GM12878 (cell line): ENCODE data around the gene ZDHHC7. TPM values are rescaled to one million over a fixed set of nuclear protein-coding genes. Genes with fewer than 3 reads are reported as not detected.

Experiments
- ATAC-seq: fragments of 200-7000 bp; cut with Tn5 transposase; 3 replicates; pipeline ENCODE4 v1.9.1; 2020; ENCODE audit warnings: mild to moderate bottlenecking, moderate library complexity
- BruUV-seq: library from RNA; stranded (reverse); fragments of 400-500 nt; replicated peaks from 2 replicates; lab custom pipeline; 2021; lab: Mats Ljungman, UMichigan
- CTCF ChIA-PET: fragments of 300-600 bp; sonication (Branson Sonifier 250); formaldehyde crosslinking; extraction: SDS; loops from one replicate; lab custom pipeline; 2021; ENCODE audit warnings: inconsistent platforms; lab: Yijun Ruan, JAX
- POLR2A ChIA-PET: fragments of 350-600 bp; formaldehyde crosslinking; extraction: SDS; loops from one replicate; lab custom pipeline; 2021; ENCODE audit warnings: inconsistent platforms; lab: Charles Lee
- RAD21 ChIA-PET: fragments of 300-600 bp; sonication (Branson Sonifier 250); formaldehyde crosslinking; loops from one replicate; lab custom pipeline; 2023; ENCODE audit warnings: antibody characterized with exemption; ENCODE audit not compliant: unreplicated experiment; lab: Charles Lee
- SMC1A ChIA-PET: fragments of 300-600 bp; sonication (Branson Sonifier 250); formaldehyde crosslinking; loops from one replicate; lab custom pipeline; 2023; ENCODE audit not compliant: unreplicated experiment, uncharacterized antibody; lab: Charles Lee
- DNase-seq: peaks from one replicate; pipeline ENCODE4 v3.0.0-alpha.2; 2011; ENCODE audit warnings: low read depth, low spot score
- FAIRE-seq: peaks from 3 replicates; lab custom pipeline; 2011; peaks lifted over from hg19 to GRCh38; lab: Jason Lieb, UNC
- H2AFZ ChIP-seq: 2 replicates; pipeline ENCODE4 v1.6.0; 2011; ENCODE audit warnings: low read depth, low read length, control low read depth; ENCODE audit not compliant: control insufficient read depth
- H3K27ac ChIP-seq: 2 replicates; pipeline ENCODE4 v1.5.1; 2011; ENCODE audit warnings: control low read depth; ENCODE audit not compliant: control insufficient read depth, insufficient read depth
- H3K27me3 ChIP-seq, 2 experiments: replicated peaks in 1 of 2; 2 replicates each; pipeline versions ENCODE4 v1.6.0 to v1.6.1; 2011; ENCODE audit warnings: low read length in 1 of 2; ENCODE audit not compliant: control insufficient read depth in 2 of 2, insufficient read depth in 2 of 2
- H3K36me3 ChIP-seq, 2 experiments: 2 replicates each; pipeline ENCODE4 v1.5.1; 2011; ENCODE audit warnings: low read length in 1 of 2; ENCODE audit not compliant: control insufficient read depth in 2 of 2, insufficient read depth in 2 of 2
- H3K4me1 ChIP-seq: 2 replicates; pipeline ENCODE4 v1.6.1; 2011; ENCODE audit warnings: mild to moderate bottlenecking, low read length, moderate library complexity, mixed read lengths; ENCODE audit not compliant: control insufficient read depth, insufficient read depth
- H3K4me2 ChIP-seq: 2 replicates; pipeline ENCODE4 v1.6.0; 2011; ENCODE audit warnings: control low read depth; ENCODE audit not compliant: control insufficient read depth, insufficient read depth
- H3K4me3 ChIP-seq: fragments of 200-600 bp; sonication (generic); 2 replicates; pipeline ENCODE4 v1.5.1; 2016
- H3K79me2 ChIP-seq: 2 replicates; pipeline ENCODE4 v1.6.0; 2011; ENCODE audit warnings: low read length; ENCODE audit not compliant: control insufficient read depth, insufficient read depth
- H3K9ac ChIP-seq: 2 replicates; pipeline ENCODE4 v1.8.0; 2011; ENCODE audit warnings: low read length, control low read depth, mixed read lengths; ENCODE audit not compliant: control insufficient read depth, insufficient read depth
- H3K9me3 ChIP-seq: replicated peaks from 3 replicates; pipeline ENCODE4 v1.5.1; 2011; ENCODE audit warnings: mild to moderate bottlenecking, low read length; ENCODE audit not compliant: control insufficient read depth, insufficient read depth
- H4K20me1 ChIP-seq: 2 replicates; pipeline ENCODE4 v1.6.0; 2011; ENCODE audit not compliant: control insufficient read depth, insufficient read depth
- ATF7 ChIP-seq: fragments of 450-650 bp; IDR thresholded peaks from 2 replicates; pipeline ENCODE4 v1.6.1; 2016; ENCODE audit warnings: low read depth, mild to moderate bottlenecking
- ESRRA ChIP-seq: IDR thresholded peaks from 2 replicates; pipeline ENCODE4 v1.6.1; 2012; ENCODE audit warnings: mild to moderate bottlenecking, low read length, improper control_type of control experiment
- EZH2 ChIP-seq: IDR thresholded peaks from 2 replicates; pipeline ENCODE4 v1.6.1; 2012; ENCODE audit warnings: low read depth, mild to moderate bottlenecking, control low read depth, inconsistent platforms, low read length, borderline replicate concordance; ENCODE audit not compliant: control insufficient read depth
- MYB ChIP-seq: fragments of 150-350 bp; IDR thresholded peaks from 2 replicates; pipeline ENCODE4 v1.6.1; 2014; ENCODE audit warnings: mild to moderate bottlenecking, low read depth, low read length, borderline replicate concordance
- POLR2AphosphoS2 ChIP-seq: IDR thresholded peaks from 2 replicates; pipeline ENCODE4 v1.6.1; 2011; ENCODE audit warnings: low read depth, mild to moderate bottlenecking, low read length, improper control_type of control experiment, moderate library complexity
- RBBP5 ChIP-seq: fragments of 200-600 bp; sonication (generic); conservative IDR thresholded peaks from 2 replicates; pipeline ENCODE4 v1.6.1; 2016
- RFX5 ChIP-seq: IDR thresholded peaks from 2 replicates; pipeline ENCODE4 v1.6.1; 2011; ENCODE audit warnings: low read depth, low read length, improper control_type of control experiment
- SMAD5 ChIP-seq: IDR thresholded peaks from 2 replicates; pipeline ENCODE4 v1.6.1; 2016; ENCODE audit warnings: antibody characterized with exemption, low read depth
- SUPT20H ChIP-seq: IDR thresholded peaks from 2 replicates; pipeline ENCODE4 v1.6.1; 2011; ENCODE audit warnings: low read depth, mild to moderate bottlenecking, low read length, moderate library complexity, borderline replicate concordance; ENCODE audit not compliant: control insufficient read depth
- TARDBP ChIP-seq: IDR thresholded peaks from 2 replicates; pipeline ENCODE4 v1.6.1; 2016; ENCODE audit warnings: borderline replicate concordance
- WRNIP1 ChIP-seq: IDR thresholded peaks from 2 replicates; pipeline ENCODE4 v1.6.1; 2011; ENCODE audit warnings: low read depth, low read length, improper control_type of control experiment, borderline replicate concordance
- ZBED1 ChIP-seq: IDR thresholded peaks from 2 replicates; pipeline ENCODE4 v1.6.1; 2016; ENCODE audit warnings: borderline replicate concordance
- ZSCAN29 ChIP-seq: fragments of 450-650 bp; IDR thresholded peaks from 2 replicates; pipeline ENCODE4 v1.6.1; 2017; ENCODE audit warnings: mild to moderate bottlenecking, moderate library complexity
- WGBS: methylation state at CpG from one replicate; pipeline ENCODE4 v1.1.6; 2016; ENCODE audit warnings: low lambda C conversion rate; ENCODE audit not compliant: insufficient replicate concordance, insufficient coverage; ENCODE audit errors: missing lambda C conversion rate; 5-methylcytosine and 5-hydroxymethylcytosine counted together
- in situ Hi-C: fragments of 300-500 bp; cut with MboI; formaldehyde crosslinking; loops from 9 replicates; pipeline ENCODE4 v1.14.3; 2018; ENCODE audit warnings: mixed read lengths
- intact Hi-C: fragments of 100-400 bp; cut with micrococcal nuclease; formaldehyde crosslinking; loops from one replicate; pipeline ENCODE4 v1.14.2; 2022; ENCODE audit not compliant: unreplicated experiment
- polyA plus RNA-seq, 11 experiments: library from polyadenylated mRNA; depleted of rRNA in 4 of 11; unstranded in 6 of 11; stranded (reverse) in 5 of 11; fragments of >200 nt; fragmentation: Nextera tagmentation in 4 of 11; fragmentation: Illumina TruSeq in 1 of 11; extraction: Ambion mirVana in 4 of 11; extraction: Trizol in 1 of 11; gene quantifications; 1 replicate in 1 of 11; 2 replicates in 10 of 11; pipeline versions ENCODE4 v1.2.1 to v1.2.3, GENCODE V29; 2011 to 2016; ENCODE audit warnings: inconsistent platforms in 2 of 11, missing spikeins in 2 of 11, low read depth in 1 of 11
- total RNA-seq, 4 experiments: library from RNA; depleted of rRNA in 3 of 4; stranded (reverse); fragments of >200 nt in 3 of 4; fragmentation: Illumina TruSeq in 1 of 4; extraction: Trizol in 1 of 4; gene quantifications; 2 replicates each; pipeline versions ENCODE4 v1.2.1 to v1.2.3, GENCODE V29; 2013 to 2021
- TF ChIP-seq, protein P1 (sequence below): IDR thresholded peaks from 2 replicates; pipeline ENCODE4 v1.6.1; 2012; ENCODE audit warnings: low read depth, low read length, improper control_type of control experiment

ZDHHC7 gene
- total and polyA plus RNA-seq, 10 of the 15 experiments (the other 5 are each of a cell fraction or from before 2014, with no cell fraction given), result 0.87 to 26.0 (median 20.0) TPM

DNA sequence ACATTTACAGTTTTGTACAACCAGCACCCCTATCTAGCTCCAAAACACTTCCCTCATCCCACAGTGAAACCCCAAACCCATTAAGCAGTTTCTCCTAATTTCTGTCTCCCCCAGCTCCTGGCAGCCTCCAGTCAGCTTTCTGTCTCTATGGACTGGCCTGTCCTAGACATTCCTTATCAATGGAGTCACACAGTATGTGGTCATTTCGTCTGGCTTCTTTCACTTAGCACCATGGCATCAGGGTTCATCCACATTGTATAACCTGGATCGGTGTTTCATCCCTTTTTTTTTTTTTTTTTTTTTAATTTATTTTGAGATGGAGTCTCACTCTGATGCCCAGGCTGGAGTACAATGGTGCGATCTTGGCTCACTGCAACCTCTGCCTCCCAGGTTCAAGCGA, 68.5 kb downstream of the ZDHHC7 start:
- ATAC-seq, result no peak
- Histone ChIP-seq H3K9me3 (no peaks in the 10 kb centered on the region; the same call in 2 of the 3 replicates), H3K4me2 (no peak overlapping the region), H3K27ac (no peak overlapping the region), H3K4me3 (no peak overlapping the region), H3K36me3 (no peaks in the 10 kb centered on the region), H4K20me1 (no peaks in the 10 kb centered on the region), H3K9ac (no peak overlapping the region), H3K27me3 (no peaks in the 10 kb centered on the region), H3K79me2 (no peaks in the 10 kb centered on the region), H2AFZ (no peak overlapping the region), H3K4me1 (no peaks in the 10 kb centered on the region)
- ChIA-PET CTCF (interaction anchor here (0.7 to 1.4 kb wide), 3 partner anchors 9 to 27 kb away, joined by 3 to 5 read pairs (median 3); no protein-coding TSS in a partner anchor), SMC1A (interaction anchor here (1.4 kb wide), 1 partner anchor 18 kb away, joined by 4 read pairs; no protein-coding TSS in a partner anchor), POLR2A (no interaction called here), RAD21 (interaction anchor here (0.6 kb wide), 1 partner anchor 63 kb away, joined by 3 read pairs; no protein-coding TSS in a partner anchor)
- 52% methylated on average over 3 of the region's 4 CpGs for WGBS
- intact Hi-C loops, result no loop called here
- FAIRE-seq, result no peak
- in situ Hi-C loops, result no loop called here
- no peak for DNase-seq
- no peak for TF ChIP-seq ESRRA
- no peak for TF ChIP-seq SUPT20H
- TF ChIP-seq, protein P1, sequence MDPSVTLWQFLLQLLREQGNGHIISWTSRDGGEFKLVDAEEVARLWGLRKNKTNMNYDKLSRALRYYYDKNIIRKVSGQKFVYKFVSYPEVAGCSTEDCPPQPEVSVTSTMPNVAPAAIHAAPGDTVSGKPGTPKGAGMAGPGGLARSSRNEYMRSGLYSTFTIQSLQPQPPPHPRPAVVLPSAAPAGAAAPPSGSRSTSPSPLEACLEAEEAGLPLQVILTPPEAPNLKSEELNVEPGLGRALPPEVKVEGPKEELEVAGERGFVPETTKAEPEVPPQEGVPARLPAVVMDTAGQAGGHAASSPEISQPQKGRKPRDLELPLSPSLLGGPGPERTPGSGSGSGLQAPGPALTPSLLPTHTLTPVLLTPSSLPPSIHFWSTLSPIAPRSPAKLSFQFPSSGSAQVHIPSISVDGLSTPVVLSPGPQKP, result no peak
- no peak for TF ChIP-seq ZBED1
- no peak for TF ChIP-seq TARDBP
- TF ChIP-seq SMAD5, result no peak
- TF ChIP-seq RBBP5, result no peak
- no TSS peak for BruUV-seq

DNA sequence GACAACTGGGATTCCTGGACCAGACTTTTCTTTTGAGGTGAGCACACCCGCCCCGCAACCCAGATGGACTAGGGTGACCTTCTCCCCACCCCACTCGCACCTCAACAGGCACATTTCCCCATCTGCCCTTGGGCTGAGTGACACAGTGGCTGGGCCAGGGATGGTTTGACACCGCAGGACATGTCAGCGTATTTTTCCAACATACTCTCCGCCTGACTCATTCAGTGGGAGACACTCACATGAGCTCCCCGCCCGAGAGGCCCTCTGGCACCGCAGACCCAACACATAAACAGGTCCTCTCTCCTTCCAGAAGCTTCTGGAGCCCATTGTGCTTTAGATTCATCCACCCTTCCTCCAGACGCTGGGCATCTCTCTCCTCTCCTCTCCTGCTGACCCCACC, 69.4 kb downstream of the ZDHHC7 start:
- DNase-seq, result no peak
- in situ Hi-C loops, result no loop called here
- SMC1A ChIA-PET, result no interaction called here
- CTCF ChIA-PET, result interaction anchor here (0.7 to 1.4 kb wide), 3 partner anchors 9 to 158 kb away, joined by 3 to 5 read pairs (median 3); no protein-coding TSS in a partner anchor
- POLR2A ChIA-PET, result no interaction called here
- RAD21 ChIA-PET, result interaction anchor here (1.1 kb wide), 1 partner anchor 27 kb away, joined by 3 read pairs; no protein-coding TSS in a partner anchor
- H3K4me2 ChIP-seq, result no peak overlapping the region
- no peaks in the 10 kb centered on the region for H3K36me3 ChIP-seq
- H3K27ac ChIP-seq, result no peak overlapping the region
- H3K9me3 ChIP-seq, result no peaks in the 10 kb centered on the region; the same call in 2 of the 3 replicates
- intact Hi-C loops, result no loop called here
- H2AFZ ChIP-seq, result no peak overlapping the region
- no peak for FAIRE-seq
- H3K79me2 ChIP-seq, result no peaks in the 10 kb centered on the region
- H3K4me1 ChIP-seq, result no peaks in the 10 kb centered on the region
- H3K27me3 ChIP-seq, result no peaks in the 10 kb centered on the region
- no peak overlapping the region for H3K9ac ChIP-seq
- H3K4me3 ChIP-seq, result no peak overlapping the region
- no peak for ATAC-seq
- no peaks in the 10 kb centered on the region for H4K20me1 ChIP-seq
- no TSS peak for BruUV-seq
- WGBS, result 46% methylated on average over 10 of the region's 10 CpGs
- TF ChIP-seq WRNIP1 (no peak), RFX5 (no peak), MYB (no peak), ATF7 (no peak), EZH2 (no peak), POLR2AphosphoS2 (no peak), ZSCAN29 (no peak), RBBP5 (no peak)
